Fibroblast of the conjunctiva (primary cell): ENCODE results near the gene TMEM203.
A peak's percentile ranks its signal among the peaks of the same experiment; 100 is the strongest.

Experiments
- DNase-seq: peaks from one replicate; pipeline ENCODE4 v3.0.0-alpha.2; 2010; ENCODE audit warnings: low read depth

TMEM203 gene

GRCh38 chr9:137229903-137230704 lies 24.7 kb upstream of the TMEM203 start:
- DNase-seq, result no peak

- DNase-seq, result no peak
Measured at GRCh38 chr9:137228968-137229896, 23.8 kb upstream of the TMEM203 start.

DNA sequence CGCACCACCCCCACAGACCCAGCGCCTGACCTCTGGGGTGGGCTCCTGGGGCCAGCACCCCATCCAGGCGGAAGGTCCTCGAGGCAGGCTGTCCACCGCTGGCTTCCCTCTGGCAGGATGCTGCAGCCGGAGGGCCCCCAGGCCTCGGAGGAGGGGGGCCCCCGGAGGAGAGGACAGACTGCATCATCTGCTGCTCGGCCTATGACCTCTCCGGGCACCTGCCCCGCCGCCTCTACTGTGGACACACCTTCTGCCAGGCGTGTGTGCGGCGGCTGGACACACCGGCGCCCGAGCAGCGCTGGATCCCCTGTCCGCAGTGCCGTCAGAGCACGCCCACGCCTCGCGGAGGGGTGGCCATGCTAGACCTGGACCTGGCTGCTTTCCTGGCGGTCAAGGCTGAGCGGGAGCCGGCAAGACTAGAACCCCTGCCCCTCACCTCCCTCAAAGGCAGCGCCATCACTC lies 23.1 kb upstream of the TMEM203 start:
- no peak for DNase-seq

DNA sequence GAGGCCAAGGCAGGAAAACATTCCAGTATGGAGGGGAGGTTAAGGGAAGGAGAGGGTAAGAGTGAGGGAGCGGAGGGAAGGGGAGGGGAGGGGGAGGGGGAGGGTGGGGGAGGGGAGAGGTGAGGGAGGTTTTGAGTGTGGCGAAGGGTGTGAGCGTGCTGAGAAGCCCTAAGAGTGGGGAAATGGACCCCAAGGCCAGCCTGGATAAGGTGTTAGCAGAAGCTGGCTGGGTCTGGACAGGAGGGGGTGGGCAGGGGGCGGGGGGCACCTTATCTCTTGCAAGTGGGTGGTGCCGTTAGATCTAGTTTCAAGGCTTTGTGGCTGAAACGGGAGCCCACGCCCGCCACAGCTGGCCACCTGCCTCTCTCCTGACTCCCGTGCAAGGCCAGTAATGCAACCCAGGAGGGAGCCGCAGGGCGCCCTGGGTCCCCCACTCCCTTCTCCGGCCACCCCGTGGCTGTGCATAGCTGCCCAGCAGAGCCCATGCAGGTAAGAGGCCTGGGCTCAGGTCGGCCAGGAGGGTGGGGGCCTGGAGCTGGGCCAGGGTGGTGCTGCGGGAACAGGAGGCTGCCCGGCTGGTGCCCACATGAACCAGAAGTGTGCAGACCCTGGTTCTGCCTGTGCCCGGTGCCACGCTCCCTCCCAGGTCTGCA lies 22.5 kb upstream of the TMEM203 start:
- DNase-seq, result no peak

- DNase-seq, result peak; percentile 35
Measured at GRCh38 chr9:137227054-137227852, 21.8 kb upstream of the TMEM203 start, which contains the start of gene RNF224. RNF224 (plus strand) TSS chr9:137227502; CDS start chr9:137228336, 834 bp downstream.

DNA sequence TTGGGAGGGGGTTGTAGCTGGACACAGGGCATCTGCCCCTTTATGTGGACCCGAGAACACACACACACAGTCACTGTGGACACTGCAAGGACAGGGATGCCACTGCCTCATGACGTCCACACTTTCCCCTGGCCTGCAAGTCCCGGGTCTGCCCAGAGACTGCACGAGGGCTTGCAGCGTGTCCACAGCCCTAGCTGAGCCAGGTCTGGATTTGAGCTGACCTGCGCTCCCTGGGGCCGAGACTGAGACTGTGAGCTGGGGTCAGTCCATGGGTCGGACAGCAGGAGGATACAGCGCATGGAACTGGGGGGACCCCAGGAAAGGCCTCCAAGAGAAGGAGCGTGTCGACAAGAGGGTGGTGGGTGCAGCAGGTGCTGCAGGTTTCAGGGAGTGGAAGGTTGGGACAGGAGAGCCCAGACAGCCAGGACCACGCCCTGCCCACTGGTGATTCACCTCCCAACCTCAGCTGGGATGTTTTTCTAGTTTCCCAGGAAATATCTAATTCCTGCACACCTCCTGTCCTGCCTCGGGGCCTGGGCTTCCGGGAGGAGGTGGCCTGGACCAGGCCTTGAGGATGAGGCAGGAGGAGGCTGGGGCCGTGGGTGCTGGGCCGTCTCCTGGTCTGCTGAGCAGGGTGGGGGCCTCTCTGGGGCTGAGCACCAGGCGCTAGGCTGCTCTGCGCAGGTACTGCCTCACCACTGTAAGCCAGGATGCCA lies 21.0 kb upstream of the TMEM203 start:
- DNase-seq, result no peak

GRCh38 chr9:137225699-137226331 lies 20.4 kb upstream of the TMEM203 start:
- DNase-seq, result no peak

DNA sequence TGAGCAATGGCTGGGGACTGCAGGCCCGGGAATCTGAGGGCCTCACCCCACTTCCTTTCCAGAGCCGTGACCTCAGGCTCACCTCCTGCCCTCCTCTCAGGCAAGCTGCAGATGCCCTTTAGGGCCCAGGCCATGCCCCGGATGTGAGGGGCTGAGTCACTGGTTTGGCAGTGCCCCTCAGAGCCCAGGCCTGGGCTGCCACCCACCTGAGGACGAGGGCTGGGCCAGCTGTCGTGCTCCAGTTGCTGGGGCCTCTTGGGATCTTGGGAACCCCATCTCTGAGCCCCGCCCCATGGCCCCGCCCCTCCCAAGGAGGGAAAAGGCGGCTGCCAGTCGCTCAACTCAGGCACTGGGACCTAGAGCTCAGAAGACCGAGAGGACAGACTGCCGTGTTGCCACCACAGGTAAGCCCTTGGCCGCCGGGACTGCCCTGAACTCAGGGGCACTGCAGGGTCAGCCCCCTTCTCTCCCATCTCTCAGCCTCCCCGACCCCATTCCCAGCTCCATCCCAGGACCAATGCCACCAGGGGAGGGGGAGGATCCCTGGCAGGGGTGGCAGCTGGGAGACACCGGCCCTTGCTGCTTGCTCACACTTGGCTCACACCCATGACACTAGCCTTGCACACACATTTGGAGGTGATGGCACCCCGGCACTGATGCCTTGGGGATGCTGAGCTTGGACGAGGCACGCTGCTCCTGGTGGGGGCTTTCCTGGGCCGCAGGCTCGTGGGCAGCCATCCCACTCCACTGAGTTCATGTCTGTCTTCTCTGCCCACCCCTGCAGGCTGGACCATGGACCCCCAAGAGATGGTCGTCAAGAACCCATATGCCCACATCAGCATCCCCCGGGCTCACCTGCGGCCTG lies 19.6 kb upstream of the TMEM203 start, which contains the start of gene CYSRT1:
Gene CYSRT1 (plus strand): TSS at position 345 of the 865 bp plus-strand sequence. CDS start 448 bp downstream, at position 793.
- DNase-seq, result no peak

- peak; percentile 98 for DNase-seq
Measured at GRCh38 chr9:137223078-137223970, 17.9 kb upstream of the TMEM203 start.

- no peak for DNase-seq
Measured at GRCh38 chr9:137222190-137223077, 17.0 kb upstream of the TMEM203 start, which contains the start of gene RNF208. RNF208 (minus strand) TSS chr9:137222240; CDS start chr9:137221212, 1,028 bp downstream.

GRCh38 chr9:137221506-137222111 lies 16.2 kb upstream of the TMEM203 start:
- DNase-seq, result no peak

- no peak for DNase-seq
Measured at GRCh38 chr9:137221095-137221505, 15.7 kb upstream of the TMEM203 start.

- no peak for DNase-seq
Measured at GRCh38 chr9:137220317-137221094, 15.1 kb upstream of the TMEM203 start.

DNA sequence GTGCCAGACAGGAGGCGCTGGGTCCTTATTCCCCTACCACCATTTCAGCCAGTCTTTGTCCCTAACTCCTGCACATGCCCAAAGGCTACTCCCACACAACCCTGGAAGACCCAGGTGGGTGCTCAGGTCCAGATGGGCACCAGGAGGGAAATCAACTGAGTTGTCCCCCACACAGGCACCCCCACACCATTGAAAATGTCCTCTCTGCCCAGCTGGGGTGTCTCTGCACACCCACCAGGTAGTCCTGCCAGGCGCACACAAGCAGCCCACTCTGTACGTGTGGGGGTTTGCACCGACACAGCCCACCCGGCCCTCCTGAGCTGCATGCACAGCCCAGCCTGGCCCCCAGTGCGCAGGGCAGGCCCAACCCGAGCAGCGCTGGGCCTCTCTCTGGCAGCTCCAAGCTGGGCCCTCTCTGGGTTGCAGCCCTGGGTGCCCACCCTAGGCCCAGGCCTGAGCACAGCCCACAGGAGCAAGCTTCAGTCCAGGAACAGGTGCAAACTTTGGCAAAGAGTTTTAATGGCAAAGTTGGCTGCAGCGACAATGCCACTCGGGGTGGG lies 14.4 kb upstream of the TMEM203 start:
- DNase-seq, result no peak

DNA sequence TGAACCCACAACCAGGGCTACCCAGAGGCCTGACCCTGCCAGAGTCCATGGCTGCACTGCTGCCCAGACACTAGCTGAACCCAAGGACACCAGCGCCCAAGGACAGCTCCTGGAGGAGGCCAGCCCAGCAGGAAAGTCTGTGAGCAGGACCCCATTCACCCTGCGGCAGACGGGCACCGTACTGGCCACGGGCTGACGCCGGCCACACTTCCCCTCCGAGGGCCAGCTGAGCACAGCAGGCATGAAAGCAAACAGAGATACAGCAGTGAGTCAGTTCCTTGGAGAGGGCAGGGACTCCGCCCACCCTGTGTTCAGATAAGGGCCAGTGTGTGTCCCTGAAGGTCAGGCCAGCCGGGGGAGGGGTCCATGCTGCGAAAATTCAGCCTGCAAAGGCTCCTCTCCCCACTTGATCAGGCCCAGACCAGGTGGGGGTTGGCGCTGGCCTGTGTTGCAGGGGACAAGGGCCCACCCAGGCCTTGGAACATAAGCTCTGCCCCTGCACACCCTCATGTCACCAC lies 13.4 kb upstream of the TMEM203 start:
- DNase-seq, result no peak
